Bronchial epithelial cell (primary cell): ENCODE results near the gene INAFM2. TPM values are rescaled to one million over a fixed set of nuclear protein-coding genes. Genes with fewer than 3 reads are reported as not detected.

Source experiments
- DNase-seq: peaks from one replicate; pipeline ENCODE4 v3.0.0-alpha.2; 2010; ENCODE audit warnings: low read depth
- FAIRE-seq: peaks from 2 replicates; lab custom pipeline; 2011; peaks lifted over from hg19 to GRCh38; lab: Jason Lieb, UNC
- H3K27me3 ChIP-seq: 2 replicates; pipeline ENCODE4 v1.5.1; 2011; ENCODE audit warnings: low read length; ENCODE audit not compliant: control insufficient read depth, insufficient read depth
- H3K36me3 ChIP-seq: 2 replicates; pipeline ENCODE4 v1.5.1; 2011; ENCODE audit warnings: low read length; ENCODE audit not compliant: control insufficient read depth, insufficient read depth
- H3K4me3 ChIP-seq: 2 replicates; pipeline ENCODE4 v1.5.1; 2011; ENCODE audit warnings: mild to moderate bottlenecking, low read depth, low read length, control low read depth
- CTCF ChIP-seq: IDR thresholded peaks from 2 replicates; pipeline ENCODE4 v1.5.1; 2011; ENCODE audit warnings: mild to moderate bottlenecking, moderate library complexity, low read length, control low read depth, inconsistent platforms; ENCODE audit not compliant: insufficient read depth, severe bottlenecking
- total RNA-seq: library from RNA; depleted of rRNA; stranded (reverse); fragments of >200 nt; gene quantifications from 2 replicates; pipeline ENCODE4 v1.2.1, GENCODE V29; 2014

INAFM2 gene
- total RNA-seq, 1 donor from 2014 or later, result 6.3 TPM

GRCh38 chr15:40361640-40362039 is 38.1 kb downstream of the INAFM2 start:
- FAIRE-seq, result no peak
- no peak for DNase-seq
- Histone ChIP-seq H3K36me3 (no peaks in the 10 kb centered on the region), H3K27me3 (no peaks in the 10 kb centered on the region), H3K4me3 (no peak overlapping the region)
- TF ChIP-seq CTCF, result no peak

- no peaks in the 10 kb centered on the region for H3K36me3 ChIP-seq
- no peak for TF ChIP-seq CTCF
- no peak for DNase-seq
- no peak for FAIRE-seq
- no peaks in the 10 kb centered on the region for H3K27me3 ChIP-seq
- no peak overlapping the region for H3K4me3 ChIP-seq
Measured at GRCh38 chr15:40363611-40364010, 40.1 kb downstream of the INAFM2 start.

- Histone ChIP-seq H3K27me3 (no peaks in the 10 kb centered on the region), H3K4me3 (no peak overlapping the region), H3K36me3 (no peaks in the 10 kb centered on the region)
- FAIRE-seq (no peak), DNase-seq (no peak)
- no peak for TF ChIP-seq CTCF
Measured at GRCh38 chr15:40364251-40364650, 40.8 kb downstream of the INAFM2 start.

- FAIRE-seq (no peak), DNase-seq (no peak)
- TF ChIP-seq CTCF, result no peak
- H3K27me3 ChIP-seq, result no peaks in the 10 kb centered on the region
- no peaks in the 10 kb centered on the region for H3K36me3 ChIP-seq
- no peak overlapping the region for H3K4me3 ChIP-seq
Measured at GRCh38 chr15:40365016-40365415, 41.5 kb downstream of the INAFM2 start.

GRCh38 chr15:40365624-40366456 is 42.3 kb downstream of the INAFM2 start:
- no peak for DNase-seq
- Histone ChIP-seq H3K36me3 (no peaks in the 10 kb centered on the region), H3K27me3 (peaks cover 3% of the 10 kb centered on the region), H3K4me3 (no peak overlapping the region)
- peak; percentile 36 for FAIRE-seq
- no peak for TF ChIP-seq CTCF
